ENCODE measurements around the gene CYTH3. TPM values are rescaled to one million over a fixed set of nuclear protein-coding genes. Genes with fewer than 3 reads are reported as not detected.
A peak's percentile ranks its signal among the peaks of the same experiment; 100 is the strongest.

Gene CYTH3
- polyA plus RNA-seq, 2 of the 4 experiments (the other 2 are of a cell fraction): 18.6 to 24.2 TPM

DNA sequence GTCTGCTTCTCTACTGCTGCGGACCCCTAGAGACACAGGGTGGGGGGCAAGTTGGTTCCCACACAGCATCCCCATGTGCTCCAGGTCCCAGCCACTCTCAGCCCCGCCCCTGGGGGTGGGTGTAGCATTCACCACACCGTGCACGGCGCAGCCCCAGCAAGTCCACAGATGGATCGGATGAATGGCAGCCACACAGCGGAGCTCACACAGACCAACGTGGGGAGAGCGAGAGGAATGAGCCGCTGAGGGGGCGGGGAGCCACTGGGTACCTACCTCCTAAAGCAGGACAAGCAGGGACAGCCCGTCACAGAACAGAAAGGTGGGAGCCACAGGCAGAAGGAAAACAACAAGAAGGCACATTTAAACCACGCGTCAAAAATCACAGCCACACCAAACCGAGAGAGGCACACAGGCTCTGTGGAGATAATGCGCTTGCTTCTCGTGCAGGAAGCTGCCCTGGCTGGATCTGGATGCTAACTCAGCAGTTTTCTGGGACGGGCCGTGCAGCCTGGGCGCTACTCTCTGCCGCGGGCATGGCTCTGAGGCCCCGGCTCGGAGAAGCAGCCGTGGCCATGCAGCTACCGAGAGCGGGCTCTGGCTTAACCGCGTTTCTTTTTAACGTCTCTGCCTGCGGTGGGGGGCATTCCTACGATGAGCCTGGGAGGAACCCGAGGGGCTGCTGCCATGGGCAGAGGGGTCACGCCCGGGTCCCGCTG lies 102.5 kb downstream of the CYTH3 start:
- no peak overlapping the region for H3K4me2 ChIP-seq
- H3K9me3 ChIP-seq: no peaks in the 10 kb centered on the region
- no peak for TF ChIP-seq EHF (CRISPR knock-in tag; IDR thresholded peaks at IDR 0.05)
- no peak for TF ChIP-seq TFCP2L1 (CRISPR knock-in tag; IDR thresholded peaks at IDR 0.05)
- TF ChIP-seq MAFK (IDR thresholded peaks at IDR 0.05; ENCODE audit: partially characterized antibody): peak; percentile 91
- no peak for TF ChIP-seq JUN (IDR thresholded peaks at IDR 0.05)
- TF ChIP-seq RFX5 (IDR thresholded peaks at IDR 0.05): no peak
- TF ChIP-seq PHF8 (IDR thresholded peaks at IDR 0.05; ENCODE audit: borderline replicate concordance, low read depth): no peak
- no peak for TF ChIP-seq NPAS2 (CRISPR knock-in tag; IDR thresholded peaks at IDR 0.05; ENCODE audit: borderline replicate concordance)
- no peak overlapping the region for H3K4me3 ChIP-seq
- DNase-seq (ENCODE audit: low read depth in 1 of 2, low spot score in 1 of 2) (no peak), ATAC-seq (no peak), FAIRE-seq (no peak)
- no peaks in the 10 kb centered on the region for H3K4me1 ChIP-seq
- H3K27ac ChIP-seq: no peak overlapping the region
- POLR2A ChIA-PET: no interaction called here
- WGBS (ENCODE audit: missing lambda C conversion rate): 96% methylated on average over 27 of the region's 36 CpGs
- CTCF ChIA-PET: interaction anchor here (0.9 to 3.6 kb wide), 6 partner anchors 10 to 173 kb away, joined by 3 to 22 read pairs (median 4); no protein-coding TSS in a partner anchor

DNA sequence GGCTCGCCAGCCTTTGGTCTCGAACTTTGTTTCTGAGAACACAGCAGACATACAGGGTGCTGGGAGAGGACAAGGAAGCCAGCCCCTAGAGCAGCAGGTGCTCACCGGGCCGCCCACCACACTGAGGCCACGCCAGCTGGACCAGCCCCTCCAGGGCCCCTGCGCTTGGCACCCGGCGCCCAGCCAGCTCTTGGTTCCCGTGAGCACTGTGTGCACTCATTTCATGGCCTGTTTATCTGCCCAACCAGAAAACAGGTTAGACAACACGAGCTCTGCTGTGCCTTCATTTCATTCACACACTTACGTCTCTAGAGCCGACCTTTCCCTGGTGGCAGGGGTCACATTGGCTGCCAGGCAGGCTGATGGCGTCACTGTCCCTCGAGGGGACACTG lies 104.0 kb downstream of the CYTH3 start:
- TF ChIP-seq FOSL2 (IDR thresholded peaks at IDR 0.05) (no peak), FOSL2 (CRISPR knock-in tag; IDR thresholded peaks at IDR 0.05) (no peak)
- DNase-seq (ENCODE audit: low read depth in 1 of 2, low spot score in 1 of 2): no peak
- no peak overlapping the region for H3K4me3 ChIP-seq
- ChIA-PET CTCF (interaction anchor here (1.0 to 3.6 kb wide), 3 partner anchors 8 to 155 kb away, joined by 5 to 22 read pairs (median 7); no protein-coding TSS in a partner anchor), POLR2A (no interaction called here)
- H3K9me3 ChIP-seq: no peaks in the 10 kb centered on the region
- no peak for FAIRE-seq
- no peak overlapping the region for H3K27ac ChIP-seq
- WGBS (ENCODE audit: missing lambda C conversion rate): 92% methylated on average over 14 of the region's 14 CpGs
- no peaks in the 10 kb centered on the region for H3K4me1 ChIP-seq
- H3K4me2 ChIP-seq: no peak overlapping the region
- no peak for ATAC-seq

DNA sequence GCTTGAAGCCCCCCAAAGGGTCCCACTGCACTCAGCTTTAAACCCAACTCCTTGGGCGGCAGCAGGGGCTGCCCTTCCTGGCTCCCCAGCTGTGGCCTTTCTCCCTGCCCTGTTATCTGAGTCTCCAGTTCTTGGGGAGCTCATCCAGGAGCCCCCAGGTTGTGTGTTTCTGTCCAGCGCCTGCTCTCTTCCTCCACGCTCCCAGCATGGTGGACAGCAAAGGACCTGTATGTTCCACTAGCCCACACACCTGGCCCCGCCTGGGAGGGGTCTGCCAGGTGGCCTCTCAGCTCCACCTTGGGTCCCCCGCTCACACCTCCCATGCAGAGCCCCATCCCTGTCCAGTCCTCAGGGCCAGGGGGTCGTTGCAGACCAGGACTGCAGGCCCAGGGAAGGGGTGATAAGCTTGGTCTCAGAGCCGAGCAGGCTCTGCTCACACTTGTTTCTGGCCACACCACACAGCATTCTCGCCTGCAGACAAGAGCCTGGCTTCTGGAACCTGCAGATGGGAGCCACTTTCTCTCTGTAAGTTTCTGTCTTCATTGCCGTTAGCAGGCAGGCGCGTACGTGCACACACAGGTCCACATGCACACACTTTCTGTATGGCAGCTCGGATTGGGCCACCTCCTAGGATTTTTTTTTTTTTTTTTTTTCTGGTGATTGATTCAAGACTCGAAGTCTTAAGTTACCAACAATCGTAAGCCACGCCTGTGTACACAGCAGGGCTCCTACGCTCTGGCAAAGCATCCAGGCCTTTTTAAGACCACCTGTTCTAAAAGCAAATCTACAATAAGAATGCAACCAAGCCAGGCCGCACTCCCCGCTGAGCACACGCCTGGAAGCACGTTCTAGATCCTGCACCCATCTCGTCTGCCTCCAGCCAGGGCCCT lies 104.6 kb downstream of the CYTH3 start:
- Histone ChIP-seq H3K4me3 (no peak overlapping the region), H3K4me2 (no peak overlapping the region), H3K9me3 (no peaks in the 10 kb centered on the region), H3K4me1 (no peaks in the 10 kb centered on the region), H3K27ac (no peak overlapping the region)
- ATAC-seq (no peak), FAIRE-seq (no peak), DNase-seq (ENCODE audit: low read depth in 1 of 2, low spot score in 1 of 2) (no peak)
- WGBS (ENCODE audit: missing lambda C conversion rate): 85% methylated on average over 21 of the region's 22 CpGs
- POLR2A ChIA-PET: no interaction called here
- CTCF ChIA-PET: interaction anchor here (0.6 to 3.6 kb wide), 4 partner anchors 9 to 182 kb away, joined by 3 to 22 read pairs (median 4); no protein-coding TSS in a partner anchor
- TF ChIP-seq ZFP36 (IDR thresholded peaks at IDR 0.05; ENCODE audit: borderline replicate concordance, partially characterized antibody): no peak

DNA sequence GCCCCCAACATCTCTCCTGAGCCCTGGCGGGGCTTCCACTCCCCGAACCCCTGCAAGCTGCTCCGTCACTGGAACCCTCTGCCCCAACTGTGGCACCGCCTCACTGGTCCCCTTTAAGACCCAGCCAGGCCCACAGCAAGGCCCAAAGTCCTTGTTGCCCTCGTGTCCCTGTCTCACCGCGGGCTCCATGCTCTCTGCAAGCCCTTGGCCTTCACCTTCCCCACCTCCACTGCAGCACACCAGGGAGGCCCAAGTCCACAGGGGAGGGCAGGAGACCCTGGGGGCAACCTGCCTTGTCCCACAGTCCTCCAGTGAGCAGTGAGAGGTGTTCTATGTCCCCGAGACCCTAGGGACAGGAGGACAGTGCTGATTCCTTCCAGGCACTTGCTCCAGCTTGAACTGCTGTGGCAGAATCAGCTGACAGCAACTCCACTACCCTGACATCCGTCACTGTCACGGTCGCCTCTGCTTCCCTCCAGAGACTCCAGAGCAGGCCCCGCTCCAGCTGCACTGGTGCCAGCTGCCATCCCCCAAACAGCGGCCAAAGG lies 105.3 kb downstream of the CYTH3 start:
- WGBS (ENCODE audit: missing lambda C conversion rate): 94% methylated on average over 13 of the region's 13 CpGs
- TF ChIP-seq NFE2L2 (conservative IDR thresholded peaks at IDR 0.05; ENCODE audit: low read length) (no peak), HOXA7 (CRISPR knock-in tag; IDR thresholded peaks at IDR 0.05) (no peak), NR3C1 (IDR thresholded peaks at IDR 0.05) (no peak), RARB (CRISPR knock-in tag; IDR thresholded peaks at IDR 0.05) (no peak), KDM1A (IDR thresholded peaks at IDR 0.05; ENCODE audit: low read depth) (no peak)
- TF ChIP-seq, protein P1, sequence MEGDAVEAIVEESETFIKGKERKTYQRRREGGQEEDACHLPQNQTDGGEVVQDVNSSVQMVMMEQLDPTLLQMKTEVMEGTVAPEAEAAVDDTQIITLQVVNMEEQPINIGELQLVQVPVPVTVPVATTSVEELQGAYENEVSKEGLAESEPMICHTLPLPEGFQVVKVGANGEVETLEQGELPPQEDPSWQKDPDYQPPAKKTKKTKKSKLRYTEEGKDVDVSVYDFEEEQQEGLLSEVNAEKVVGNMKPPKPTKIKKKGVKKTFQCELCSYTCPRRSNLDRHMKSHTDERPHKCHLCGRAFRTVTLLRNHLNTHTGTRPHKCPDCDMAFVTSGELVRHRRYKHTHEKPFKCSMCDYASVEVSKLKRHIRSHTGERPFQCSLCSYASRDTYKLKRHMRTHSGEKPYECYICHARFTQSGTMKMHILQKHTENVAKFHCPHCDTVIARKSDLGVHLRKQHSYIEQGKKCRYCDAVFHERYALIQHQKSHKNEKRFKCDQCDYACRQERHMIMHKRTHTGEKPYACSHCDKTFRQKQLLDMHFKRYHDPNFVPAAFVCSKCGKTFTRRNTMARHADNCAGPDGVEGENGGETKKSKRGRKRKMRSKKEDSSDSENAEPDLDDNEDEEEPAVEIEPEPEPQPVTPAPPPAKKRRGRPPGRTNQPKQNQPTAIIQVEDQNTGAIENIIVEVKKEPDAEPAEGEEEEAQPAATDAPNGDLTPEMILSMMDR (IDR thresholded peaks at IDR 0.05): no peak
- TF ChIP-seq, protein P2, sequence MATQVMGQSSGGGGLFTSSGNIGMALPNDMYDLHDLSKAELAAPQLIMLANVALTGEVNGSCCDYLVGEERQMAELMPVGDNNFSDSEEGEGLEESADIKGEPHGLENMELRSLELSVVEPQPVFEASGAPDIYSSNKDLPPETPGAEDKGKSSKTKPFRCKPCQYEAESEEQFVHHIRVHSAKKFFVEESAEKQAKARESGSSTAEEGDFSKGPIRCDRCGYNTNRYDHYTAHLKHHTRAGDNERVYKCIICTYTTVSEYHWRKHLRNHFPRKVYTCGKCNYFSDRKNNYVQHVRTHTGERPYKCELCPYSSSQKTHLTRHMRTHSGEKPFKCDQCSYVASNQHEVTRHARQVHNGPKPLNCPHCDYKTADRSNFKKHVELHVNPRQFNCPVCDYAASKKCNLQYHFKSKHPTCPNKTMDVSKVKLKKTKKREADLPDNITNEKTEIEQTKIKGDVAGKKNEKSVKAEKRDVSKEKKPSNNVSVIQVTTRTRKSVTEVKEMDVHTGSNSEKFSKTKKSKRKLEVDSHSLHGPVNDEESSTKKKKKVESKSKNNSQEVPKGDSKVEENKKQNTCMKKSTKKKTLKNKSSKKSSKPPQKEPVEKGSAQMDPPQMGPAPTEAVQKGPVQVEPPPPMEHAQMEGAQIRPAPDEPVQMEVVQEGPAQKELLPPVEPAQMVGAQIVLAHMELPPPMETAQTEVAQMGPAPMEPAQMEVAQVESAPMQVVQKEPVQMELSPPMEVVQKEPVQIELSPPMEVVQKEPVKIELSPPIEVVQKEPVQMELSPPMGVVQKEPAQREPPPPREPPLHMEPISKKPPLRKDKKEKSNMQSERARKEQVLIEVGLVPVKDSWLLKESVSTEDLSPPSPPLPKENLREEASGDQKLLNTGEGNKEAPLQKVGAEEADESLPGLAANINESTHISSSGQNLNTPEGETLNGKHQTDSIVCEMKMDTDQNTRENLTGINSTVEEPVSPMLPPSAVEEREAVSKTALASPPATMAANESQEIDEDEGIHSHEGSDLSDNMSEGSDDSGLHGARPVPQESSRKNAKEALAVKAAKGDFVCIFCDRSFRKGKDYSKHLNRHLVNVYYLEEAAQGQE (IDR thresholded peaks at IDR 0.05): no peak
- TF ChIP-seq, protein P3, sequence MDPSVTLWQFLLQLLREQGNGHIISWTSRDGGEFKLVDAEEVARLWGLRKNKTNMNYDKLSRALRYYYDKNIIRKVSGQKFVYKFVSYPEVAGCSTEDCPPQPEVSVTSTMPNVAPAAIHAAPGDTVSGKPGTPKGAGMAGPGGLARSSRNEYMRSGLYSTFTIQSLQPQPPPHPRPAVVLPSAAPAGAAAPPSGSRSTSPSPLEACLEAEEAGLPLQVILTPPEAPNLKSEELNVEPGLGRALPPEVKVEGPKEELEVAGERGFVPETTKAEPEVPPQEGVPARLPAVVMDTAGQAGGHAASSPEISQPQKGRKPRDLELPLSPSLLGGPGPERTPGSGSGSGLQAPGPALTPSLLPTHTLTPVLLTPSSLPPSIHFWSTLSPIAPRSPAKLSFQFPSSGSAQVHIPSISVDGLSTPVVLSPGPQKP (IDR thresholded peaks at IDR 0.05; ENCODE audit: low read depth, low read length): no peak
- TF ChIP-seq, protein P4, sequence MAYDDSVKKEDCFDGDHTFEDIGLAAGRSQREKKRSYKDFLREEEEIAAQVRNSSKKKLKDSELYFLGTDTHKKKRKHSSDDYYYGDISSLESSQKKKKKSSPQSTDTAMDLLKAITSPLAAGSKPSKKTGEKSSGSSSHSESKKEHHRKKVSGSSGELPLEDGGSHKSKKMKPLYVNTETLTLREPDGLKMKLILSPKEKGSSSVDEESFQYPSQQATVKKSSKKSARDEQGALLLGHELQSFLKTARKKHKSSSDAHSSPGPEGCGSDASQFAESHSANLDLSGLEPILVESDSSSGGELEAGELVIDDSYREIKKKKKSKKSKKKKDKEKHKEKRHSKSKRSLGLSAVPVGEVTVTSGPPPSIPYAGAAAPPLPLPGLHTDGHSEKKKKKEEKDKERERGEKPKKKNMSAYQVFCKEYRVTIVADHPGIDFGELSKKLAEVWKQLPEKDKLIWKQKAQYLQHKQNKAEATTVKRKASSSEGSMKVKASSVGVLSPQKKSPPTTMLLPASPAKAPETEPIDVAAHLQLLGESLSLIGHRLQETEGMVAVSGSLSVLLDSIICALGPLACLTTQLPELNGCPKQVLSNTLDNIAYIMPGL (CRISPR knock-in tag; IDR thresholded peaks at IDR 0.05; ENCODE audit: borderline replicate concordance): no peak
- ChIA-PET POLR2A (no interaction called here), CTCF (interaction anchor here (0.9 to 3.6 kb wide), 4 partner anchors 8 to 182 kb away, joined by 3 to 22 read pairs (median 4); no protein-coding TSS in a partner anchor)
- no peaks in the 10 kb centered on the region for H3K4me1 ChIP-seq
- DNase-seq (ENCODE audit: low read depth in 1 of 2, low spot score in 1 of 2) (no peak), FAIRE-seq (no peak), ATAC-seq (no peak)
- H3K4me2 ChIP-seq: no peak overlapping the region
- no peaks in the 10 kb centered on the region for H3K9me3 ChIP-seq
- H3K27ac ChIP-seq: no peak overlapping the region
- no peak overlapping the region for H3K4me3 ChIP-seq

Measured in A549 (cell line).